Activated T-cell treated with anti-CD3 and anti-CD28 coated beads, Interleukin-2, amount 50 U/mL, for 4 hours (primary cell): ENCODE data around the gene CNPY2. TPM values are rescaled to one million over a fixed set of nuclear protein-coding genes. Genes with fewer than 3 reads are reported as not detected.
A peak's percentile ranks its signal among the peaks of the same experiment; 100 is the strongest.
"Not testable (repeated sequence)": the region's sequence is repeated elsewhere in the genome, so short reads cannot be mapped to it uniquely, and the experiment has no call there.

Source experiments
- ATAC-seq, 2 donors: fragments of 200-7000 bp; cut with Tn5 transposase; one replicate each; pipeline ENCODE4 v1.10.0; 2021
- DNase-seq: peaks from one replicate; pipeline ENCODE4 v3.0.0-alpha.2; 2020
- H3K27me3 Mint-ChIP-seq: one replicate; pipeline ENCODE4 v1.8.0; 2021; ENCODE audit warnings: low read depth, mixed read lengths
- H3K36me3 Mint-ChIP-seq: one replicate; pipeline ENCODE4 v1.8.0; 2022; ENCODE audit warnings: mixed read lengths; ENCODE audit not compliant: insufficient read depth
- H3K4me1 Mint-ChIP-seq: one replicate; pipeline ENCODE4 v1.8.0; 2021; ENCODE audit warnings: low read depth, mixed read lengths
- H3K4me3 Mint-ChIP-seq: one replicate; pipeline ENCODE4 v1.8.0; 2021; ENCODE audit warnings: mild to moderate bottlenecking, moderate library complexity, mixed read lengths
- H3K9me3 Mint-ChIP-seq: one replicate; pipeline ENCODE4 v1.8.0; 2021; ENCODE audit warnings: mixed read lengths
- total RNA-seq, 3 donors: library from RNA; stranded (reverse); gene quantifications; one replicate each; pipeline ENCODE4 v1.2.1, GENCODE V29; 2021

The CNPY2 gene
- total RNA-seq, 3 donors from 2014 or later: 162 to 178 (median 174) TPM

- H3K9me3 Mint-ChIP-seq: no peaks in the 10 kb centered on the region
- DNase-seq (no peak), ATAC-seq (no peak)
- H3K4me3 Mint-ChIP-seq: no peak overlapping the region
- H3K36me3 Mint-ChIP-seq: peaks cover 11% of the 10 kb centered on the region
- no peaks in the 10 kb centered on the region for H3K27me3 Mint-ChIP-seq
- peaks cover 54% of the 10 kb centered on the region for H3K4me1 Mint-ChIP-seq
These were observed 19.5 kb downstream of the CNPY2 start for GRCh38 chr12:56296295-56296694.

- Mint-ChIP-seq H3K4me3 (no peak overlapping the region), H3K27me3 (no peaks in the 10 kb centered on the region), H3K36me3 (peaks cover 19% of the 10 kb centered on the region), H3K4me1 (peaks cover 54% of the 10 kb centered on the region), H3K9me3 (no peaks in the 10 kb centered on the region)
- no peak for ATAC-seq
- DNase-seq: no peak
These were observed 22.0 kb downstream of the CNPY2 start for GRCh38 chr12:56293795-56294194.

- Mint-ChIP-seq H3K27me3 (no peaks in the 10 kb centered on the region), H3K9me3 (no peaks in the 10 kb centered on the region), H3K36me3 (peaks cover 30% of the 10 kb centered on the region), H3K4me1 (peaks cover 24% of the 10 kb centered on the region), H3K4me3 (no peak overlapping the region)
- ATAC-seq (no peak), DNase-seq (no peak)
These were observed 26.9 kb downstream of the CNPY2 start for GRCh38 chr12:56288705-56289387.

- Mint-ChIP-seq H3K4me3 (no peak overlapping the region), H3K9me3 (no peaks in the 10 kb centered on the region), H3K36me3 (peaks cover 44% of the 10 kb centered on the region), H3K27me3 (no peaks in the 10 kb centered on the region), H3K4me1 (peaks cover 12% of the 10 kb centered on the region)
- DNase-seq: no peak
- ATAC-seq: no peak
These were observed 29.6 kb downstream of the CNPY2 start for GRCh38 chr12:56286044-56286830.

GRCh38 chr12:56284263-56284662 is 31.5 kb downstream of the CNPY2 start:
- not testable (repeated sequence) for H3K4me3 Mint-ChIP-seq, ATAC-seq, H3K4me1 Mint-ChIP-seq, H3K9me3 Mint-ChIP-seq, H3K27me3 Mint-ChIP-seq, DNase-seq
- H3K36me3 Mint-ChIP-seq: peaks cover 40% of the 10 kb centered on the region

- Mint-ChIP-seq H3K36me3 (peaks cover 44% of the 10 kb centered on the region), H3K9me3 (no peaks in the 10 kb centered on the region), H3K27me3 (no peaks in the 10 kb centered on the region), H3K4me1 (no peaks in the 10 kb centered on the region), H3K4me3 (no peak overlapping the region)
- no peak for DNase-seq
- ATAC-seq: no peak
These were observed 33.2 kb downstream of the CNPY2 start for GRCh38 chr12:56282579-56282978.

- ATAC-seq: no peak
- Mint-ChIP-seq H3K4me3 (no peak overlapping the region), H3K27me3 (no peaks in the 10 kb centered on the region), H3K36me3 (peaks cover 44% of the 10 kb centered on the region), H3K4me1 (no peaks in the 10 kb centered on the region), H3K9me3 (no peaks in the 10 kb centered on the region)
- no peak for DNase-seq
These were observed 33.8 kb downstream of the CNPY2 start for GRCh38 chr12:56282030-56282429.

GRCh38 chr12:56280849-56281248 is 34.9 kb downstream of the CNPY2 start:
- Mint-ChIP-seq H3K9me3 (no peaks in the 10 kb centered on the region), H3K36me3 (peaks cover 41% of the 10 kb centered on the region), H3K4me3 (no peak overlapping the region), H3K4me1 (no peaks in the 10 kb centered on the region), H3K27me3 (no peaks in the 10 kb centered on the region)
- ATAC-seq: no peak
- no peak for DNase-seq

GRCh38 chr12:56278905-56279304 is 36.9 kb downstream of the CNPY2 start:
- Mint-ChIP-seq H3K4me1 (no peaks in the 10 kb centered on the region), H3K4me3 (no peak overlapping the region), H3K27me3 (no peaks in the 10 kb centered on the region), H3K9me3 (no peaks in the 10 kb centered on the region), H3K36me3 (peaks cover 45% of the 10 kb centered on the region)
- ATAC-seq (no peak), DNase-seq (no peak)

- Mint-ChIP-seq H3K36me3 (peaks cover 42% of the 10 kb centered on the region), H3K9me3 (no peaks in the 10 kb centered on the region), H3K4me3 (no peak overlapping the region), H3K4me1 (no peaks in the 10 kb centered on the region), H3K27me3 (no peaks in the 10 kb centered on the region)
- no peak for DNase-seq
- ATAC-seq: no peak
These were observed 41.5 kb downstream of the CNPY2 start for GRCh38 chr12:56274299-56274698.

GRCh38 chr12:56272468-56272867 is 43.3 kb downstream of the CNPY2 start:
- not testable (repeated sequence) for H3K4me3 Mint-ChIP-seq, H3K9me3 Mint-ChIP-seq, H3K27me3 Mint-ChIP-seq, ATAC-seq, H3K4me1 Mint-ChIP-seq, DNase-seq
- peaks cover 39% of the 10 kb centered on the region for H3K36me3 Mint-ChIP-seq

GRCh38 chr12:56271031-56271430 is 44.8 kb downstream of the CNPY2 start:
- Mint-ChIP-seq H3K4me1 (peaks cover 15% of the 10 kb centered on the region), H3K36me3 (peaks cover 35% of the 10 kb centered on the region), H3K4me3 (no peak overlapping the region), H3K27me3 (no peaks in the 10 kb centered on the region), H3K9me3 (no peaks in the 10 kb centered on the region)
- ATAC-seq (no peak), DNase-seq (no peak)

- peak in 1 of 2 donors; percentile 0 for ATAC-seq
These were observed 48.2 kb downstream of the CNPY2 start for GRCh38 chr12:56267443-56268071.

GRCh38 chr12:56266693-56267442 is 48.9 kb downstream of the CNPY2 start, which contains the start of gene COQ10A:
Gene COQ10A (plus strand): TSS chr12:56266942. CDS start chr12:56267119, 177 bp downstream.
- Mint-ChIP-seq H3K9me3 (no peaks in the 10 kb centered on the region), H3K4me3 (peak within 1 kb of the TSS; percentile 88), H3K36me3 (peaks cover 12% of the 10 kb centered on the region), H3K27me3 (no peaks in the 10 kb centered on the region), H3K4me1 (peaks cover 15% of the 10 kb centered on the region)
- ATAC-seq (peak; percentile 93), DNase-seq (peak; percentile 86)

More at GRCh38 chr12:56267443-56268071, 48.2 kb downstream of the CNPY2 start:
- Mint-ChIP-seq H3K36me3 (peaks cover 16% of the 10 kb centered on the region), H3K4me1 (peaks cover 15% of the 10 kb centered on the region), H3K27me3 (no peaks in the 10 kb centered on the region), H3K4me3 (peak overlapping the region; percentile 88), H3K9me3 (no peaks in the 10 kb centered on the region)
- DNase-seq: no peak
